WTC11 (cell line): ENCODE data around the gene C1orf159. TPM values are rescaled to one million over a fixed set of nuclear protein-coding genes. Genes with fewer than 3 reads are reported as not detected.

Experiments
- ATAC-seq: fragments of 200-7000 bp; cut with Tn5 transposase; 2 replicates; pipeline ENCODE4 v1.10.0; 2021; ENCODE audit warnings: mild to moderate bottlenecking, moderate library complexity
- CTCF ChIA-PET: fragments of 300-600 bp; sonication (Branson Sonifier 250); formaldehyde crosslinking; loops from one replicate; lab custom pipeline; 2021; ENCODE audit warnings: antibody characterized with exemption; lab: Charles Lee
- POLR2A ChIA-PET: fragments of 350-600 bp; sonication (Branson Sonifier 250); formaldehyde crosslinking; loops from one replicate; lab custom pipeline; 2021; ENCODE audit warnings: antibody characterized with exemption; lab: Charles Lee
- DNase-seq: peaks from one replicate; pipeline ENCODE4 v3.0.0; 2021; ENCODE audit warnings: low spot score
- H3K27ac Mint-ChIP-seq: 2 replicates; pipeline ENCODE4 v1.8.0; 2021; ENCODE audit warnings: mixed read lengths
- H3K27me3 Mint-ChIP-seq: 2 replicates; pipeline ENCODE4 v1.8.0; 2021; ENCODE audit warnings: low read depth, mild to moderate bottlenecking, moderate library complexity, mixed read lengths
- H3K36me3 Mint-ChIP-seq: 2 replicates; pipeline ENCODE4 v1.8.0; 2021; ENCODE audit warnings: mixed read lengths
- H3K4me1 Mint-ChIP-seq: 2 replicates; pipeline ENCODE4 v1.8.0; 2022; ENCODE audit warnings: mixed read lengths
- H3K4me3 Mint-ChIP-seq: 2 replicates; pipeline ENCODE4 v1.8.0; 2021; ENCODE audit warnings: mild to moderate bottlenecking, moderate library complexity, mixed read lengths
- H3K9me3 Mint-ChIP-seq: 2 replicates; pipeline ENCODE4 v1.8.0; 2021; ENCODE audit warnings: mixed read lengths
- AR ChIP-seq: fragments of 250-450 bp; sonication (Bioruptor Pico); IDR thresholded peaks from 2 replicates; pipeline ENCODE4 v1.9.0; 2021; ENCODE audit warnings: mild to moderate bottlenecking
- ARID4B ChIP-seq: sonication (generic); formaldehyde crosslinking; IDR thresholded peaks from 2 replicates; pipeline ENCODE4 v1.8.0; 2023; ENCODE audit warnings: missing genetic modification reagents, mild to moderate bottlenecking, borderline replicate concordance
- CDX4 ChIP-seq: fragments of 250-450 bp; sonication (Bioruptor Pico); IDR thresholded peaks from 2 replicates; pipeline ENCODE4 v1.9.0; 2021; ENCODE audit warnings: moderate library complexity, mild to moderate bottlenecking, inconsistent platforms, borderline replicate concordance
- E2F5 ChIP-seq: sonication (generic); formaldehyde crosslinking; IDR thresholded peaks from 2 replicates; pipeline ENCODE4 v1.8.1; 2022; ENCODE audit warnings: mild to moderate bottlenecking, moderate library complexity, missing genetic modification reagents
- HMGXB4 ChIP-seq: sonication (generic); formaldehyde crosslinking; IDR thresholded peaks from 2 replicates; pipeline ENCODE4 v1.8.1; 2023; ENCODE audit warnings: mild to moderate bottlenecking, moderate library complexity, missing genetic modification reagents
- JAZF1 ChIP-seq: fragments of 250-450 bp; sonication (Bioruptor Pico); IDR thresholded peaks from 2 replicates; pipeline ENCODE4 v1.9.0; 2021; ENCODE audit warnings: moderate library complexity, mild to moderate bottlenecking, inconsistent platforms
- NFATC4 ChIP-seq: fragments of 250-450 bp; sonication (Bioruptor Pico); IDR thresholded peaks from 2 replicates; pipeline ENCODE4 v1.9.0; 2021; ENCODE audit warnings: mild to moderate bottlenecking
- NR1H2 ChIP-seq: sonication (generic); formaldehyde crosslinking; IDR thresholded peaks from 2 replicates; pipeline ENCODE4 v1.9.0; 2021; ENCODE audit warnings: mild to moderate bottlenecking, moderate library complexity, missing genetic modification reagents
- OVOL2 ChIP-seq: fragments of 250-450 bp; sonication (Bioruptor Pico); IDR thresholded peaks from 2 replicates; pipeline ENCODE4 v1.9.0; 2021; ENCODE audit warnings: mild to moderate bottlenecking, borderline replicate concordance
- PRRX2 ChIP-seq: fragments of 250-450 bp; sonication (Bioruptor Pico); IDR thresholded peaks from 2 replicates; pipeline ENCODE4 v1.8.0; 2021; ENCODE audit warnings: mild to moderate bottlenecking
- RELA ChIP-seq: sonication (generic); formaldehyde crosslinking; IDR thresholded peaks from 2 replicates; pipeline ENCODE4 v1.8.1; 2022; ENCODE audit warnings: missing genetic modification reagents, mild to moderate bottlenecking, borderline replicate concordance
- SP1 ChIP-seq: sonication (generic); formaldehyde crosslinking; conservative IDR thresholded peaks from 2 replicates; pipeline ENCODE4 v1.8.1; 2022; ENCODE audit warnings: missing genetic modification reagents
- STAT6 ChIP-seq: sonication (generic); formaldehyde crosslinking; conservative IDR thresholded peaks from 2 replicates; pipeline ENCODE4 v1.8.1; 2023; ENCODE audit warnings: mild to moderate bottlenecking, low read depth, missing genetic modification reagents, moderate library complexity
- TEAD1 ChIP-seq: sonication (generic); formaldehyde crosslinking; IDR thresholded peaks from 2 replicates; pipeline ENCODE4 v1.8.0; 2022; ENCODE audit warnings: mild to moderate bottlenecking, missing genetic modification reagents
- TEAD4 ChIP-seq: sonication (generic); formaldehyde crosslinking; IDR thresholded peaks from 2 replicates; pipeline ENCODE4 v1.8.0; 2022; ENCODE audit warnings: mild to moderate bottlenecking, missing genetic modification reagents
- ZNF121 ChIP-seq: sonication (generic); formaldehyde crosslinking; IDR thresholded peaks from 2 replicates; pipeline ENCODE4 v1.8.0; 2023; ENCODE audit warnings: missing genetic modification reagents
- ZNF138 ChIP-seq: sonication (generic); formaldehyde crosslinking; conservative IDR thresholded peaks from 2 replicates; pipeline ENCODE4 v1.8.1; 2022; ENCODE audit warnings: mild to moderate bottlenecking, moderate library complexity, missing genetic modification reagents
- ZNF416 ChIP-seq: fragments of 250-450 bp; sonication (Bioruptor Pico); IDR thresholded peaks from 2 replicates; pipeline ENCODE4 v1.9.0; 2021; ENCODE audit warnings: mild to moderate bottlenecking, inconsistent platforms
- ZNF423 ChIP-seq: fragments of 250-450 bp; sonication (Bioruptor Pico); IDR thresholded peaks from 2 replicates; pipeline ENCODE4 v2.1.2; 2022; ENCODE audit warnings: mild to moderate bottlenecking, moderate library complexity
- total RNA-seq: library from RNA; stranded (reverse); gene quantifications from 3 replicates; pipeline ENCODE4 v1.2.3, GENCODE V29; 2021

C1orf159 gene
- total RNA-seq, 1 experiment from 2014 or later, result 17.8 TPM

GRCh38 chr1:1087351-1088028 lies 28.4 kb downstream of the C1orf159 start:
- no peak for DNase-seq
- Mint-ChIP-seq H3K27ac (no peak overlapping the region), H3K4me3 (no peak overlapping the region), H3K4me1 (no peaks in the 10 kb centered on the region), H3K36me3 (no peaks in the 10 kb centered on the region), H3K9me3 (no peaks in the 10 kb centered on the region), H3K27me3 (no peaks in the 10 kb centered on the region)
- TF ChIP-seq HMGXB4 (CRISPR knock-in tag) (no peak), E2F5 (no peak), PRRX2 (CRISPR knock-in tag) (no peak), ZNF416 (CRISPR knock-in tag) (no peak), ZNF423 (CRISPR knock-in tag) (no peak), AR (CRISPR knock-in tag) (no peak), ZNF138 (CRISPR knock-in tag) (no peak), ARID4B (CRISPR knock-in tag) (no peak), TEAD1 (no peak), NR1H2 (no peak), RELA (no peak), STAT6 (CRISPR knock-in tag) (no peak), OVOL2 (CRISPR knock-in tag) (no peak), ZNF121 (CRISPR knock-in tag) (no peak), CDX4 (CRISPR knock-in tag) (no peak), NFATC4 (CRISPR knock-in tag) (no peak), JAZF1 (CRISPR knock-in tag) (no peak), SP1 (no peak), TEAD4 (CRISPR knock-in tag) (no peak)
- ChIA-PET POLR2A (no interaction called here), CTCF (no interaction called here)
- ATAC-seq, result no peak
